IMR-90 (cell line): ENCODE results near the gene CDHR3. TPM values are rescaled to one million over a fixed set of nuclear protein-coding genes. Genes with fewer than 3 reads are reported as not detected.

Source experiments
- ATAC-seq: fragments of 200-7000 bp; cut with Tn5 transposase; 2 replicates; pipeline ENCODE4 v1.9.1; 2020; ENCODE audit warnings: low read depth, mild to moderate bottlenecking, moderate library complexity
- BruUV-seq: library from RNA; stranded (reverse); fragments of 400-500 nt; replicated peaks from 2 replicates; lab custom pipeline; 2021; lab: Mats Ljungman, UMichigan
- CTCF ChIA-PET: fragments of 300-600 bp; formaldehyde crosslinking; extraction: SDS; loops from one replicate; lab custom pipeline; 2021; ENCODE audit warnings: antibody characterized with exemption; lab: Yijun Ruan, JAX
- POLR2A ChIA-PET: fragments of 300-600 bp; sonication (Branson Sonifier 250); formaldehyde crosslinking; loops from one replicate; lab custom pipeline; 2022; ENCODE audit warnings: antibody characterized with exemption; ENCODE audit not compliant: unreplicated experiment; lab: Charles Lee
- DNase-seq: peaks from one replicate; pipeline ENCODE4 v3.0.0; 2013
- H2AFZ ChIP-seq: replicated peaks from 2 replicates; pipeline ENCODE3; 2013; ENCODE audit warnings: low read length, mild to moderate bottlenecking; ENCODE audit not compliant: poor library complexity
- H2AK5ac ChIP-seq: 2 replicates; pipeline ENCODE4 v1.6.1; 2013; ENCODE audit warnings: low read depth, low read length, inconsistent platforms
- H2AK9ac ChIP-seq: replicated peaks from 2 replicates; pipeline ENCODE3; 2013; ENCODE audit warnings: mild to moderate bottlenecking, low read depth, low read length, moderate library complexity; ENCODE audit not compliant: poor library complexity
- H2BK120ac ChIP-seq: 2 replicates; pipeline ENCODE4 v1.6.1; 2013; ENCODE audit warnings: low read depth, low read length, inconsistent platforms
- H2BK15ac ChIP-seq: 3 replicates; pipeline ENCODE4 v1.6.1; 2013; ENCODE audit warnings: low read depth, low read length, inconsistent platforms
- H2BK20ac ChIP-seq: 2 replicates; pipeline ENCODE4 v1.6.1; 2013; ENCODE audit warnings: low read depth, mild to moderate bottlenecking, inconsistent platforms, low read length, moderate library complexity
- H2BK5ac ChIP-seq: 2 replicates; pipeline ENCODE4 v1.6.1; 2013; ENCODE audit warnings: mild to moderate bottlenecking, low read depth, low read length, inconsistent platforms; ENCODE audit not compliant: poor library complexity, severe bottlenecking
- H3K14ac ChIP-seq: replicated peaks from 2 replicates; pipeline ENCODE4 v1.6.1; 2013; ENCODE audit warnings: low read depth, low read length, inconsistent platforms
- H3K18ac ChIP-seq: 2 replicates; pipeline ENCODE4 v1.6.1; 2013; ENCODE audit warnings: low read depth, low read length, control low read depth
- H3K23ac ChIP-seq: 2 replicates; pipeline ENCODE4 v1.6.1; 2013; ENCODE audit warnings: low read depth, low read length, inconsistent platforms
- H3K27ac ChIP-seq: 2 replicates; pipeline ENCODE4 v1.5.1; 2013; ENCODE audit warnings: mild to moderate bottlenecking, control low read depth, low read length; ENCODE audit not compliant: insufficient read depth
- H3K27me3 ChIP-seq: 2 replicates; pipeline ENCODE4 v1.6.1; 2013; ENCODE audit warnings: low read length; ENCODE audit not compliant: control insufficient read depth, insufficient read depth
- H3K36me3 ChIP-seq: 2 replicates; pipeline ENCODE4 v1.6.1; 2013; ENCODE audit warnings: low read length, mixed read lengths; ENCODE audit not compliant: control insufficient read depth, insufficient read depth
- H3K4ac ChIP-seq: 2 replicates; pipeline ENCODE4 v1.6.1; 2013; ENCODE audit warnings: low read depth, low read length, inconsistent platforms
- H3K4me1 ChIP-seq: 2 replicates; pipeline ENCODE4 v1.6.1; 2013; ENCODE audit warnings: low read length, mixed read lengths; ENCODE audit not compliant: control insufficient read depth, insufficient read depth
- H3K4me2 ChIP-seq: 2 replicates; pipeline ENCODE4 v1.6.1; 2013; ENCODE audit warnings: low read depth, mild to moderate bottlenecking, control low read depth, low read length, moderate library complexity
- H3K4me3 ChIP-seq: 2 replicates; pipeline ENCODE4 v1.5.1; 2013; ENCODE audit warnings: low read depth, mild to moderate bottlenecking, control low read depth, low read length, moderate library complexity; ENCODE audit not compliant: insufficient read depth
- H3K56ac ChIP-seq: 2 replicates; pipeline ENCODE4 v1.6.1; 2013; ENCODE audit warnings: low read length, inconsistent platforms; ENCODE audit not compliant: insufficient read depth; ENCODE audit errors: extremely low read depth
- H3K79me1 ChIP-seq, 2 experiments: 2 replicates each; pipeline ENCODE4 v1.6.1; 2013; ENCODE audit warnings: low read length in 2 of 2, inconsistent platforms in 1 of 2, low read depth in 1 of 2
- H3K9ac ChIP-seq: 2 replicates; pipeline ENCODE4 v1.6.1; 2013; ENCODE audit warnings: low read depth, low read length, control low read depth
- H3K9me1 ChIP-seq: 2 replicates; pipeline ENCODE4 v1.6.1; 2013; ENCODE audit warnings: low read length, inconsistent platforms; ENCODE audit not compliant: insufficient read depth
- H3K9me3 ChIP-seq: 2 replicates; pipeline ENCODE4 v1.6.1; 2013; ENCODE audit warnings: low read length; ENCODE audit not compliant: control insufficient read depth, insufficient read depth
- H4K20me1 ChIP-seq: 2 replicates; pipeline ENCODE4 v1.6.1; 2013; ENCODE audit warnings: low read length, inconsistent platforms; ENCODE audit not compliant: insufficient read depth
- H4K5ac ChIP-seq: 2 replicates; pipeline ENCODE4 v1.6.1; 2013; ENCODE audit warnings: mild to moderate bottlenecking, low read depth, low read length, control low read depth
- H4K8ac ChIP-seq, 2 experiments: 2 replicates each; pipeline ENCODE4 v1.6.1; 2013; ENCODE audit warnings: low read depth in 2 of 2, low read length in 2 of 2, control low read depth in 1 of 2, inconsistent platforms in 1 of 2
- H4K91ac ChIP-seq: 2 replicates; pipeline ENCODE4 v1.6.1; 2013; ENCODE audit warnings: low read depth, low read length, inconsistent platforms; ENCODE audit not compliant: insufficient read depth
- BHLHE40 ChIP-seq: fragments of 150-350 bp; IDR thresholded peaks from 2 replicates; pipeline ENCODE4 v1.6.1; 2016; ENCODE audit warnings: mild to moderate bottlenecking, low read depth, low read length
- CHD1 ChIP-seq: IDR thresholded peaks from 2 replicates; pipeline ENCODE4 v1.6.1; 2012; ENCODE audit warnings: low read depth, low read length, improper control_type of control experiment
- CTCF ChIP-seq: conservative IDR thresholded peaks from 2 replicates; pipeline ENCODE4 v1.5.1; 2012; ENCODE audit warnings: mild to moderate bottlenecking, low read depth, low read length, improper control_type of control experiment
- MAFK ChIP-seq: IDR thresholded peaks from 2 replicates; pipeline ENCODE4 v1.6.1; 2012; ENCODE audit warnings: low read depth, low read length, improper control_type of control experiment
- MAZ ChIP-seq: IDR thresholded peaks from 2 replicates; pipeline ENCODE4 v1.6.1; 2012; ENCODE audit warnings: low read depth, mild to moderate bottlenecking, low read length, improper control_type of control experiment, moderate library complexity, borderline replicate concordance
- MXI1 ChIP-seq: IDR thresholded peaks from 2 replicates; pipeline ENCODE4 v1.6.1; 2012; ENCODE audit warnings: low read depth, mild to moderate bottlenecking, low read length, moderate library complexity, borderline replicate concordance
- NFE2L2 ChIP-seq: fragments of 150-350 bp; IDR thresholded peaks from 2 replicates; pipeline ENCODE4 v1.6.1; 2016; ENCODE audit warnings: low read depth, mild to moderate bottlenecking, low read length
- POLR2A ChIP-seq: IDR thresholded peaks from 2 replicates; pipeline ENCODE4 v1.6.1; 2012; ENCODE audit warnings: mild to moderate bottlenecking, low read depth, low read length
- RCOR1 ChIP-seq: IDR thresholded peaks from 2 replicates; pipeline ENCODE4 v1.6.1; 2012; ENCODE audit warnings: mild to moderate bottlenecking, low read length, improper control_type of control experiment; ENCODE audit not compliant: insufficient replicate concordance
- RFX5 ChIP-seq: IDR thresholded peaks from 2 replicates; pipeline ENCODE4 v1.8.0; 2012; ENCODE audit warnings: low read depth, mild to moderate bottlenecking, low read length, moderate library complexity
- SMC3 ChIP-seq: fragments of 150-350 bp; IDR thresholded peaks from 2 replicates; pipeline ENCODE4 v1.6.1; 2016; ENCODE audit warnings: low read depth, mild to moderate bottlenecking, antibody characterized with exemption, low read length, moderate library complexity
- WGBS, 2 experiments: methylation state at CpG; one replicate each; pipeline versions ENCODE4 v1.1.5 to v1.1.7; 2013; ENCODE audit warnings: missing lambda C conversion rate in 2 of 2; ENCODE audit not compliant: insufficient read length in 1 of 2; ENCODE audit errors: extremely low coverage in 2 of 2; 5-methylcytosine and 5-hydroxymethylcytosine counted together
- dilution Hi-C: fragments of 300-500 bp; cut with HindIII; formaldehyde crosslinking; loops from one replicate; pipeline ENCODE4 v1.14.3; 2018; ENCODE audit warnings: low sequenced_read_pairs; ENCODE audit not compliant: unreplicated experiment
- in situ Hi-C: fragments of 300-500 bp; cut with MboI; formaldehyde crosslinking; loops from 3 replicates; pipeline ENCODE4 v1.14.3; 2019; ENCODE audit warnings: low sequenced_read_pairs, inconsistent platforms, mixed read lengths
- intact Hi-C: fragments of 100-400 bp; cut with micrococcal nuclease; formaldehyde crosslinking; loops from 2 replicates; pipeline ENCODE4 v1.10.0; 2022
- polyA plus RNA-seq, 3 experiments: library from polyadenylated mRNA; depleted of rRNA; stranded (reverse); fragments of >200 nt; gene quantifications; 2 replicates each; pipeline ENCODE4 v1.2.3, GENCODE V29; 2012; ENCODE audit warnings: low replicate concordance in 1 of 3
- total RNA-seq: library from RNA; depleted of rRNA; stranded (reverse); fragments of >200 nt; gene quantifications from 2 replicates; pipeline ENCODE4 v1.2.3, GENCODE V29; 2012
- TF ChIP-seq, protein P1 (sequence below): fragments of 150-350 bp; IDR thresholded peaks from 2 replicates; pipeline ENCODE4 v1.6.1; 2016; ENCODE audit warnings: low read depth, mild to moderate bottlenecking, low read length, moderate library complexity, borderline replicate concordance
- TF ChIP-seq, protein P2 (sequence below): fragments of 150-350 bp; IDR thresholded peaks from 2 replicates; pipeline ENCODE4 v1.6.1; 2017; ENCODE audit warnings: mild to moderate bottlenecking, antibody characterized with exemption, low read length, low read depth

The CDHR3 gene
- total and polyA plus RNA-seq, 2 of the 4 experiments (the other 2 are of a cell fraction), result 0.96 to 1.6 TPM

- CTCF ChIA-PET, result no interaction called here
- POLR2A ChIA-PET, result no interaction called here
Observed at GRCh38 chr7:105916603-105917002, 46.5 kb upstream of the CDHR3 start.

More at GRCh38 chr7:105916603-105917002, 46.5 kb upstream of the CDHR3 start:
- no peak overlapping the region for H3K4ac ChIP-seq
- H2AFZ ChIP-seq, result no peak overlapping the region
- no peak overlapping the region for H2AK5ac ChIP-seq
- peaks cover 4% of the 10 kb centered on the region for H3K4me1 ChIP-seq
- H3K4me2 ChIP-seq, result no peak overlapping the region
- H3K27me3 ChIP-seq, result no peaks in the 10 kb centered on the region
- dilution Hi-C loops (no loop called here), in situ Hi-C loops (no loop called here), intact Hi-C loops (no loop called here)
- WGBS, 2 experiments, result no CpG with 5 or more reads among the region's 1 CpG
- 0 out of 2 replicates have a peak, but pooled peaks cover 4% of the 10 kb centered on the region for H4K20me1 ChIP-seq
- no peak overlapping the region for H2BK20ac ChIP-seq
- peak; percentile 56 for DNase-seq
- peaks cover 4% of the 10 kb centered on the region; the same call in 1 of the 2 replicates for H3K36me3 ChIP-seq
- H3K23ac ChIP-seq, result no peak overlapping the region
- peak; percentile 70 for ATAC-seq
- H3K9ac ChIP-seq, result no peak overlapping the region
- H4K8ac ChIP-seq, result no peak overlapping the region
- no peak overlapping the region for H3K18ac ChIP-seq
- H2BK120ac ChIP-seq, result no peak overlapping the region
- no TSS peak for BruUV-seq
- H2AK9ac ChIP-seq, result no peak overlapping the region
- peaks cover 6% of the 10 kb centered on the region; the same call in 1 of the 2 replicates for H3K9me1 ChIP-seq
- no peak overlapping the region for H3K4me3 ChIP-seq
- no peak overlapping the region for H4K91ac ChIP-seq
- H4K5ac ChIP-seq, result no peak overlapping the region
- H3K79me1 ChIP-seq, result no peaks in the 10 kb centered on the region
- TF ChIP-seq MXI1 (no peak), SMC3 (no peak), MAZ (no peak), MAFK (no peak), POLR2A (no peak), RFX5 (no peak), BHLHE40 (no peak), NFE2L2 (no peak), CHD1 (no peak), RCOR1 (no peak), CTCF (no peak)
- TF ChIP-seq, protein P1, sequence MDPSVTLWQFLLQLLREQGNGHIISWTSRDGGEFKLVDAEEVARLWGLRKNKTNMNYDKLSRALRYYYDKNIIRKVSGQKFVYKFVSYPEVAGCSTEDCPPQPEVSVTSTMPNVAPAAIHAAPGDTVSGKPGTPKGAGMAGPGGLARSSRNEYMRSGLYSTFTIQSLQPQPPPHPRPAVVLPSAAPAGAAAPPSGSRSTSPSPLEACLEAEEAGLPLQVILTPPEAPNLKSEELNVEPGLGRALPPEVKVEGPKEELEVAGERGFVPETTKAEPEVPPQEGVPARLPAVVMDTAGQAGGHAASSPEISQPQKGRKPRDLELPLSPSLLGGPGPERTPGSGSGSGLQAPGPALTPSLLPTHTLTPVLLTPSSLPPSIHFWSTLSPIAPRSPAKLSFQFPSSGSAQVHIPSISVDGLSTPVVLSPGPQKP, result no peak
- TF ChIP-seq, protein P2, sequence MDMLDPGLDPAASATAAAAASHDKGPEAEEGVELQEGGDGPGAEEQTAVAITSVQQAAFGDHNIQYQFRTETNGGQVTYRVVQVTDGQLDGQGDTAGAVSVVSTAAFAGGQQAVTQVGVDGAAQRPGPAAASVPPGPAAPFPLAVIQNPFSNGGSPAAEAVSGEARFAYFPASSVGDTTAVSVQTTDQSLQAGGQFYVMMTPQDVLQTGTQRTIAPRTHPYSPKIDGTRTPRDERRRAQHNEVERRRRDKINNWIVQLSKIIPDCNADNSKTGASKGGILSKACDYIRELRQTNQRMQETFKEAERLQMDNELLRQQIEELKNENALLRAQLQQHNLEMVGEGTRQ, result no peak
- H3K9me3 ChIP-seq, result no peaks in the 10 kb centered on the region
- H2BK15ac ChIP-seq, result no peak overlapping the region
- H3K56ac ChIP-seq, result no peak overlapping the region
- no peak overlapping the region for H3K14ac ChIP-seq
- H2BK5ac ChIP-seq, result no peak overlapping the region
- no peak overlapping the region for H3K27ac ChIP-seq
